Endodermal cell (in vitro differentiated cells): ENCODE results near the gene MREG. TPM values are rescaled to one million over a fixed set of nuclear protein-coding genes. Genes with fewer than 3 reads are reported as not detected.

Experiments
- DNase-seq: peaks from one replicate; pipeline ENCODE4 v3.0.0-alpha.2; 2017
- H3K27ac ChIP-seq: 2 replicates; pipeline ENCODE4 v1.5.1; 2013; ENCODE audit warnings: mild to moderate bottlenecking, low read depth, low read length, moderate library complexity
- H3K27me3 ChIP-seq: 2 replicates; pipeline ENCODE4 v1.6.1; 2013; ENCODE audit warnings: mild to moderate bottlenecking, low read length, moderate library complexity; ENCODE audit not compliant: insufficient read depth, control insufficient read depth, poor library complexity, severe bottlenecking
- H3K36me3 ChIP-seq: 2 replicates; pipeline ENCODE4 v1.7.0; 2013; ENCODE audit warnings: mild to moderate bottlenecking, low read length, moderate library complexity; ENCODE audit not compliant: control insufficient read depth, insufficient read depth
- H3K4me1 ChIP-seq: one replicate; pipeline ENCODE4 v1.7.0; 2013; ENCODE audit warnings: low read length; ENCODE audit not compliant: control insufficient read depth, insufficient read depth
- H3K4me3 ChIP-seq: 2 replicates; pipeline ENCODE4 v1.5.1; 2013; ENCODE audit warnings: mild to moderate bottlenecking, low read length, moderate library complexity
- H3K9ac ChIP-seq: 2 replicates; pipeline ENCODE4 v1.6.1; 2013; ENCODE audit warnings: mild to moderate bottlenecking, low read length, moderate library complexity; ENCODE audit not compliant: poor library complexity, severe bottlenecking; ENCODE audit errors: extremely low read depth
- H3K9me3 ChIP-seq: 2 replicates; pipeline ENCODE4 v1.6.1; 2013; ENCODE audit warnings: mild to moderate bottlenecking, low read length, moderate library complexity; ENCODE audit not compliant: control insufficient read depth
- H3K27ac Mint-ChIP-seq: 2 replicates; pipeline ENCODE4 v1.8.0; 2020; ENCODE audit warnings: mixed read lengths
- H3K27me3 Mint-ChIP-seq: 2 replicates; pipeline ENCODE4 v1.8.0; 2021; ENCODE audit warnings: mild to moderate bottlenecking, mixed read lengths; ENCODE audit not compliant: insufficient read depth
- H3K36me3 Mint-ChIP-seq: 2 replicates; pipeline ENCODE4 v1.8.0; 2020; ENCODE audit warnings: low read depth, mixed read lengths
- H3K4me1 Mint-ChIP-seq: 2 replicates; pipeline ENCODE4 v1.8.0; 2020; ENCODE audit warnings: mixed read lengths
- H3K4me3 Mint-ChIP-seq: 2 replicates; pipeline ENCODE4 v1.8.0; 2020; ENCODE audit warnings: mild to moderate bottlenecking, moderate library complexity, mixed read lengths
- H3K9me3 Mint-ChIP-seq: 2 replicates; pipeline ENCODE4 v1.8.0; 2020; ENCODE audit warnings: mild to moderate bottlenecking, mixed read lengths
- CTCF ChIP-seq: fragments of 200-600 bp; sonication (generic); conservative IDR thresholded peaks from 2 replicates; pipeline ENCODE4 v1.5.0; 2021; ENCODE audit warnings: antibody characterized with exemption, mild to moderate bottlenecking
- WGBS, 2 experiments: methylation state at CpG; one replicate each; pipeline versions ENCODE4 v1.1.5 to v1.1.7; 2013; ENCODE audit warnings: missing lambda C conversion rate in 2 of 2, mixed read lengths in 1 of 2; ENCODE audit not compliant: insufficient coverage in 1 of 2, insufficient read length in 1 of 2; 5-methylcytosine and 5-hydroxymethylcytosine counted together
- total RNA-seq, 2 donors: library from RNA; stranded (reverse); fragmentation: NEBNext Ultra II Directional in 1 of 2; extraction: Animal tissue kit (Norgen Biotek cat#: 25700) in 1 of 2; gene quantifications; 2 replicates in 1 of 2; 3 replicates in 1 of 2; pipeline ENCODE4 v1.2.1, GENCODE V29; 2021

Gene MREG
- total RNA-seq, 2 donors from 2014 or later, result 13.0 to 17.8 TPM

- Histone ChIP-seq H3K4me1 (no peaks in the 10 kb centered on the region), H3K27me3 (no peaks in the 10 kb centered on the region), H3K27ac (no peak overlapping the region), H3K9me3 (no peaks in the 10 kb centered on the region), H3K36me3 (no peaks in the 10 kb centered on the region), H3K9ac (no peak overlapping the region), H3K4me3 (no peak overlapping the region)
- WGBS, 2 experiments, result 95 to 98% methylated on average over 5 to 7 of the region's 7 CpGs
- no peak for TF ChIP-seq CTCF
- DNase-seq, result no peak
- Mint-ChIP-seq H3K9me3 (no peaks in the 10 kb centered on the region), H3K27ac (no peak overlapping the region), H3K36me3 (peaks cover 6% of the 10 kb centered on the region), H3K4me1 (no peaks in the 10 kb centered on the region), H3K4me3 (no peak overlapping the region), H3K27me3 (no peaks in the 10 kb centered on the region)
Observed at GRCh38 chr2:216024779-216025336, 11.5 kb upstream of the MREG start.

DNA sequence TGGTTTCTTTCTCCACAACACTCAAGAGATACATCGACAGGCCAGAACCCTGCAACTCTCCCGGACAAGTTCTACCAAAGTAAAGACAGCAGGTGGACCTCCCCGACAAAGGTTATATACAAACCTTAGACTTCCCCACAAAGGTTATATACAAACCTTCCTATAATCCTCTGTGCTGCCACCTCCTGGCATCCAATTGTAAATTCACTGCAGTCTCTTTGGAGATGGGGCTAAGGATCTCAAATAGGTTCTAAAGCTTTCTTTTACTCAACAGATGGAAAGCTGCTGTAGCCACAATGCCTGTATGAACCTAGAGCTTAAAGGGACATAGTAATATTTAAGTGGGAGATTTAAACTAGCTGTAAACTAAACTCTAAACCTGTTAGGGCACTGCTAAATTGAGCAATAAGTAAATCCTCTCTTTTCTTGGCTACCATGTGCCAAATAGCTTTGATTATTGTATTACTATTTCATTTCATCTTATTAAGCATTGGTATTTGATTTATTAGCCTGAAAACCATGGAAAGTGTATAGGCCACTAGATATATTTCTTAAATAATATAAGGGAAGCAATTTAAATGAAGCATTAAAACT is 9.8 kb upstream of the MREG start:
- Histone ChIP-seq H3K9ac (no peak overlapping the region), H3K27ac (no peak overlapping the region), H3K36me3 (no peaks in the 10 kb centered on the region), H3K4me1 (no peaks in the 10 kb centered on the region), H3K4me3 (no peak overlapping the region), H3K27me3 (no peaks in the 10 kb centered on the region), H3K9me3 (no peaks in the 10 kb centered on the region)
- Mint-ChIP-seq H3K9me3 (no peaks in the 10 kb centered on the region), H3K4me1 (no peaks in the 10 kb centered on the region), H3K27me3 (no peaks in the 10 kb centered on the region), H3K27ac (no peak overlapping the region), H3K36me3 (no peaks in the 10 kb centered on the region), H3K4me3 (no peak overlapping the region)
- peak; percentile 81 for TF ChIP-seq CTCF
- 43 to 46% methylated on average over 2 to 3 of the region's 3 CpGs for WGBS, 2 experiments
- peak; percentile 82 for DNase-seq

- no peak overlapping the region for H3K4me3 Mint-ChIP-seq
- no peaks in the 10 kb centered on the region for H3K27me3 Mint-ChIP-seq
- DNase-seq, result no peak
- no peaks in the 10 kb centered on the region for H3K27me3 ChIP-seq
- no peaks in the 10 kb centered on the region for H3K9me3 Mint-ChIP-seq
- no peaks in the 10 kb centered on the region for H3K36me3 ChIP-seq
- H3K36me3 Mint-ChIP-seq, result no peaks in the 10 kb centered on the region
- H3K4me1 Mint-ChIP-seq, result no peaks in the 10 kb centered on the region
- no peak overlapping the region for H3K4me3 ChIP-seq
- no peak overlapping the region for H3K27ac ChIP-seq
- no peak for TF ChIP-seq CTCF
- no peak overlapping the region for H3K27ac Mint-ChIP-seq
- WGBS, 2 experiments, result 90 to 95% methylated on average over 7 of the region's 7 CpGs
- H3K9ac ChIP-seq, result no peak overlapping the region
- H3K9me3 ChIP-seq, result no peaks in the 10 kb centered on the region
- H3K4me1 ChIP-seq, result no peaks in the 10 kb centered on the region
Observed at GRCh38 chr2:216021768-216022565, 8.6 kb upstream of the MREG start.
